Measurements from ENCODE around the gene DCTPP1.
A peak's percentile ranks its signal among the peaks of the same experiment; 100 is the strongest.

Gene DCTPP1

DNA sequence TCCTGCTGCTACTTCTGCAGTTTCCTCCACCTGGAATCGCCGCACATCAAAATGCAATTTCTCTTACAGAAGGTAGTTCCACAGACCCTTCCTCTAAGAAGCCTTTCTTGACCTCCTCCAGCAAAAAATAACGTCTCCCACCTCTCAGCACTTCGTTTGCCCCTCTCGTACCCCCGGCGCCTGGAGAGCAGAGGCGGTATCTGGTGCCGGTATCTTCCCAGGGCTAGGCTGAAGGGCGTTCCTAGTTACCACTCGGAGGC, 482 bp downstream of the DCTPP1 start (continued):
- TF ChIP-seq, protein P1, sequence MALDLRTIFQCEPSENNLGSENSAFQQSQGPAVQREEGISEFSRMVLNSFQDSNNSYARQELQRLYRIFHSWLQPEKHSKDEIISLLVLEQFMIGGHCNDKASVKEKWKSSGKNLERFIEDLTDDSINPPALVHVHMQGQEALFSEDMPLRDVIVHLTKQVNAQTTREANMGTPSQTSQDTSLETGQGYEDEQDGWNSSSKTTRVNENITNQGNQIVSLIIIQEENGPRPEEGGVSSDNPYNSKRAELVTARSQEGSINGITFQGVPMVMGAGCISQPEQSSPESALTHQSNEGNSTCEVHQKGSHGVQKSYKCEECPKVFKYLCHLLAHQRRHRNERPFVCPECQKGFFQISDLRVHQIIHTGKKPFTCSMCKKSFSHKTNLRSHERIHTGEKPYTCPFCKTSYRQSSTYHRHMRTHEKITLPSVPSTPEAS (tag by site-specific recombination; IDR thresholded peaks at IDR 0.05) = 0 out of 2 replicates have a peak, but pooled peaks have one; percentile 44
- TF ChIP-seq ZNF404 (tag by site-specific recombination; IDR thresholded peaks at IDR 0.05) = no peak
- no peak for TF ChIP-seq ZEB2 (tag by site-specific recombination; IDR thresholded peaks at IDR 0.05)
- TF ChIP-seq ZNF10 (tag by site-specific recombination; IDR thresholded peaks at IDR 0.05) = peak; percentile 47; the same call in 1 of the 2 replicates
- TF ChIP-seq OVOL3 (tag by site-specific recombination; IDR thresholded peaks at IDR 0.05) = no peak
- TF ChIP-seq ZBTB48 (tag by site-specific recombination; IDR thresholded peaks at IDR 0.05) = peak; percentile 29; the same call in 1 of the 2 replicates
- no peak for TF ChIP-seq ZNF692 (tag by site-specific recombination; IDR thresholded peaks at IDR 0.05)
- TF ChIP-seq, protein P2, sequence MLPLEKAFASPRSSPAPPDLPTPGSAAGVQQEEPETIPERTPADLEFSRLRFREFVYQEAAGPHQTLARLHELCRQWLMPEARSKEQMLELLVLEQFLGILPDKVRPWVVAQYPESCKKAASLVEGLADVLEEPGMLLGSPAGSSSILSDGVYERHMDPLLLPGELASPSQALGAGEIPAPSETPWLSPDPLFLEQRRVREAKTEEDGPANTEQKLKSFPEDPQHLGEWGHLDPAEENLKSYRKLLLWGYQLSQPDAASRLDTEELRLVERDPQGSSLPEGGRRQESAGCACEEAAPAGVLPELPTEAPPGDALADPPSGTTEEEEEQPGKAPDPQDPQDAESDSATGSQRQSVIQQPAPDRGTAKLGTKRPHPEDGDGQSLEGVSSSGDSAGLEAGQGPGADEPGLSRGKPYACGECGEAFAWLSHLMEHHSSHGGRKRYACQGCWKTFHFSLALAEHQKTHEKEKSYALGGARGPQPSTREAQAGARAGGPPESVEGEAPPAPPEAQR (tag by site-specific recombination; IDR thresholded peaks at IDR 0.05) = no peak
- no peak for TF ChIP-seq ZNF555 (tag by site-specific recombination; conservative IDR thresholded peaks at IDR 0.05)
- TF ChIP-seq ZNF560 (tag by site-specific recombination; IDR thresholded peaks at IDR 0.05; ENCODE audit: borderline replicate concordance) = no peak
- TF ChIP-seq ZNF280C (tag by site-specific recombination; IDR thresholded peaks at IDR 0.05) = no peak
- no peak for TF ChIP-seq ZSCAN30 (tag by site-specific recombination; IDR thresholded peaks at IDR 0.05)
- TF ChIP-seq SP2 (tag by site-specific recombination; IDR thresholded peaks at IDR 0.05) = no peak
- no peak for TF ChIP-seq ZNF24 (tag by site-specific recombination; IDR thresholded peaks at IDR 0.05)
- TF ChIP-seq, protein P3, sequence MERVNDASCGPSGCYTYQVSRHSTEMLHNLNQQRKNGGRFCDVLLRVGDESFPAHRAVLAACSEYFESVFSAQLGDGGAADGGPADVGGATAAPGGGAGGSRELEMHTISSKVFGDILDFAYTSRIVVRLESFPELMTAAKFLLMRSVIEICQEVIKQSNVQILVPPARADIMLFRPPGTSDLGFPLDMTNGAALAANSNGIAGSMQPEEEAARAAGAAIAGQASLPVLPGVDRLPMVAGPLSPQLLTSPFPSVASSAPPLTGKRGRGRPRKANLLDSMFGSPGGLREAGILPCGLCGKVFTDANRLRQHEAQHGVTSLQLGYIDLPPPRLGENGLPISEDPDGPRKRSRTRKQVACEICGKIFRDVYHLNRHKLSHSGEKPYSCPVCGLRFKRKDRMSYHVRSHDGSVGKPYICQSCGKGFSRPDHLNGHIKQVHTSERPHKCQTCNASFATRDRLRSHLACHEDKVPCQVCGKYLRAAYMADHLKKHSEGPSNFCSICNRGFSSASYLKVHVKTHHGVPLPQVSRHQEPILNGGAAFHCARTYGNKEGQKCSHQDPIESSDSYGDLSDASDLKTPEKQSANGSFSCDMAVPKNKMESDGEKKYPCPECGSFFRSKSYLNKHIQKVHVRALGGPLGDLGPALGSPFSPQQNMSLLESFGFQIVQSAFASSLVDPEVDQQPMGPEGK (tag by site-specific recombination; IDR thresholded peaks at IDR 0.05) = no peak
- TF ChIP-seq ZBTB1 (tag by site-specific recombination; IDR thresholded peaks at IDR 0.05) = no peak
- TF ChIP-seq ZNF341 (tag by site-specific recombination; IDR thresholded peaks at IDR 0.05; ENCODE audit: low read depth) = no peak
- TF ChIP-seq ZNF157 (tag by site-specific recombination; IDR thresholded peaks at IDR 0.05) = 0 out of 2 replicates have a peak, but pooled peaks have one; percentile 8
- no peak for TF ChIP-seq ZNF549 (tag by site-specific recombination; IDR thresholded peaks at IDR 0.05)
- no peak for TF ChIP-seq WT1 (tag by site-specific recombination; IDR thresholded peaks at IDR 0.05)
- TF ChIP-seq GLIS1 (tag by site-specific recombination; IDR thresholded peaks at IDR 0.05) = no peak
- TF ChIP-seq KLF8 (tag by site-specific recombination; IDR thresholded peaks at IDR 0.05) = no peak
- TF ChIP-seq ATF2 (tag by site-specific recombination; IDR thresholded peaks at IDR 0.05; ENCODE audit: low read depth) = no peak
- TF ChIP-seq ZNF274 (IDR thresholded peaks at IDR 0.05; ENCODE audit: low read length) = no peak
- no peak for TF ChIP-seq ZNF274 (tag by site-specific recombination; IDR thresholded peaks at IDR 0.05; ENCODE audit: borderline replicate concordance)
- no peak for TF ChIP-seq ZNF366 (tag by site-specific recombination; conservative IDR thresholded peaks at IDR 0.05)
- TF ChIP-seq ZBTB26 (tag by site-specific recombination; optimal IDR thresholded peaks at IDR 0.05) = no peak
